NK-92 (cell line): ENCODE results near the gene DAPK2.

Experiments used
- DNase-seq: peaks from one replicate; lab custom pipeline; 2025; ENCODE audit not compliant: unreplicated experiment; lab: John Stamatoyannopoulos, UW

Gene DAPK2

GRCh38 chr15:63943829-63944680, 102.2 kb downstream of the DAPK2 start:
- DNase-seq: no peak

- no peak for DNase-seq
Measured at GRCh38 chr15:63942486-63943365, 103.6 kb downstream of the DAPK2 start.

- no peak for DNase-seq
Measured at GRCh38 chr15:63941698-63942465, 104.4 kb downstream of the DAPK2 start.

GRCh38 chr15:63940966-63941620, 105.2 kb downstream of the DAPK2 start:
- no peak for DNase-seq

GRCh38 chr15:63939531-63940130, 106.7 kb downstream of the DAPK2 start:
- no peak for DNase-seq

- no peak for DNase-seq
Measured at GRCh38 chr15:63938486-63939061, 107.7 kb downstream of the DAPK2 start.

- DNase-seq: no peak
Measured at GRCh38 chr15:63933522-63933921, 112.8 kb downstream of the DAPK2 start.

GRCh38 chr15:63931556-63931955, 114.7 kb downstream of the DAPK2 start:
- no peak for DNase-seq

- no peak for DNase-seq
Measured at GRCh38 chr15:63930034-63930433, 116.3 kb downstream of the DAPK2 start.

- no peak for DNase-seq
Measured at GRCh38 chr15:63928185-63928842, 118.0 kb downstream of the DAPK2 start.

GRCh38 chr15:63923993-63924950, 122.0 kb downstream of the DAPK2 start:
- DNase-seq: no peak

GRCh38 chr15:63922916-63923315, 123.4 kb downstream of the DAPK2 start:
- DNase-seq: no peak

GRCh38 chr15:63922261-63922904, 123.9 kb downstream of the DAPK2 start:
- no peak for DNase-seq

- no peak for DNase-seq
Measured at GRCh38 chr15:63920504-63921175, 125.6 kb downstream of the DAPK2 start.

GRCh38 chr15:63918901-63919348, 127.4 kb downstream of the DAPK2 start:
- no peak for DNase-seq

GRCh38 chr15:63918317-63918672, 128.0 kb downstream of the DAPK2 start:
- DNase-seq: no peak

GRCh38 chr15:63917588-63918316, 128.5 kb downstream of the DAPK2 start:
- no peak for DNase-seq
